HEK293 (cell line): ENCODE data around the gene SMIM17.

Experiments
- CTCF ChIP-seq: fragments of 450-650 bp; formaldehyde crosslinking; IDR thresholded peaks from 2 replicates; pipeline ENCODE4 v1.5.1; 2016; ENCODE audit warnings: missing biosample characterization, missing genetic modification characterization
- SETDB1 ChIP-seq: IDR thresholded peaks from one replicate; pipeline ENCODE4 v1.6.1; 2017; ENCODE audit warnings: mild to moderate bottlenecking, low read length, moderate library complexity, mixed read lengths; ENCODE audit not compliant: insufficient read length
- TRIM28 ChIP-seq: IDR thresholded peaks from 2 replicates; pipeline ENCODE4 v1.6.1; 2011; ENCODE audit warnings: low read length, control low read depth, borderline replicate concordance
- ZSCAN18 ChIP-seq: fragments of 450-650 bp; formaldehyde crosslinking; IDR thresholded peaks from 2 replicates; pipeline ENCODE4 v1.5.1; 2016; ENCODE audit warnings: missing biosample characterization, missing genetic modification characterization

GRCh38 chr19:56692206-56692895 is 49.4 kb downstream of the SMIM17 start:
- no peak for TF ChIP-seq SETDB1
- no peak for TF ChIP-seq ZSCAN18 (tag by site-specific recombination)
- no peak for TF ChIP-seq TRIM28
- no peak for TF ChIP-seq CTCF
